Measurements from ENCODE around the gene PHB1.

- TF ChIP-seq POLR2AphosphoS5 (IDR thresholded peaks at IDR 0.05) (no peak), POLR2A (IDR thresholded peaks at IDR 0.05) (no peak), CTCF (IDR thresholded peaks at IDR 0.05) (no peak), EP300 (IDR thresholded peaks at IDR 0.05) (no peak)
Observed at GRCh38 chr17:49358641-49359247, 55.9 kb downstream of the PHB1 start.

Data from gastroesophageal sphincter (tissue), 3 donors.